ENCODE measurements around the gene GLT1D1. TPM values are rescaled to one million over a fixed set of nuclear protein-coding genes. Genes with fewer than 3 reads are reported as not detected.

The GLT1D1 gene
- total RNA-seq, 1 donor from 2014 or later: 9.5 TPM

DNA sequence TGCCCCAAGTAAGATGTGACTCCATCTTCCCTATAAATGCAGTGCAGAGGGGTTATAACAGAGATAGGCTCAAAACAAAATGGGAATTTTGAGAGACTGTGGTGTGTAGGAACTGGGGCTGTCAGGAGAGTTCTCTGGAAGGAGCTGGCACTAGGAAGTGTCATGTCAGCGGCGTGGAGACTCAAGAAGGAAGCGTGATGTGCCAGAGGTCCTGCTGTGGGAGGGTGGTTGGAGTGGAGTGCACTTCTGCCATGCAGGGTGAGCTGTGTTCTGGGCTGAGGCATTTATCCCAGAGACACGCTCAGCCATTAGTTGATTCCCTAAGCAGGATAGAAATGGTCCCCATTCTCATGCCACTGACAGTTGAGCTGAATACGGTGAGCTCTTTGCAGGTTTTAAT is 19.0 kb downstream of the GLT1D1 start:
- Histone ChIP-seq H3K27ac (no peak overlapping the region), H3K4me1 (no peaks in the 10 kb centered on the region), H3K36me3 (no peaks in the 10 kb centered on the region), H3K9me3 (peaks cover 6 to 15% of the 10 kb centered on the region in 2 donors), H3K4me3 (no peak overlapping the region), H3K27me3 (no peaks in the 10 kb centered on the region)
- no peak for DNase-seq (ENCODE audit: low spot score in 2 of 2)
- TF ChIP-seq, protein P1, sequence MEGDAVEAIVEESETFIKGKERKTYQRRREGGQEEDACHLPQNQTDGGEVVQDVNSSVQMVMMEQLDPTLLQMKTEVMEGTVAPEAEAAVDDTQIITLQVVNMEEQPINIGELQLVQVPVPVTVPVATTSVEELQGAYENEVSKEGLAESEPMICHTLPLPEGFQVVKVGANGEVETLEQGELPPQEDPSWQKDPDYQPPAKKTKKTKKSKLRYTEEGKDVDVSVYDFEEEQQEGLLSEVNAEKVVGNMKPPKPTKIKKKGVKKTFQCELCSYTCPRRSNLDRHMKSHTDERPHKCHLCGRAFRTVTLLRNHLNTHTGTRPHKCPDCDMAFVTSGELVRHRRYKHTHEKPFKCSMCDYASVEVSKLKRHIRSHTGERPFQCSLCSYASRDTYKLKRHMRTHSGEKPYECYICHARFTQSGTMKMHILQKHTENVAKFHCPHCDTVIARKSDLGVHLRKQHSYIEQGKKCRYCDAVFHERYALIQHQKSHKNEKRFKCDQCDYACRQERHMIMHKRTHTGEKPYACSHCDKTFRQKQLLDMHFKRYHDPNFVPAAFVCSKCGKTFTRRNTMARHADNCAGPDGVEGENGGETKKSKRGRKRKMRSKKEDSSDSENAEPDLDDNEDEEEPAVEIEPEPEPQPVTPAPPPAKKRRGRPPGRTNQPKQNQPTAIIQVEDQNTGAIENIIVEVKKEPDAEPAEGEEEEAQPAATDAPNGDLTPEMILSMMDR (IDR thresholded peaks at IDR 0.05): no peak
- intact Hi-C loops (cut with DNase I): no loop called here

DNA sequence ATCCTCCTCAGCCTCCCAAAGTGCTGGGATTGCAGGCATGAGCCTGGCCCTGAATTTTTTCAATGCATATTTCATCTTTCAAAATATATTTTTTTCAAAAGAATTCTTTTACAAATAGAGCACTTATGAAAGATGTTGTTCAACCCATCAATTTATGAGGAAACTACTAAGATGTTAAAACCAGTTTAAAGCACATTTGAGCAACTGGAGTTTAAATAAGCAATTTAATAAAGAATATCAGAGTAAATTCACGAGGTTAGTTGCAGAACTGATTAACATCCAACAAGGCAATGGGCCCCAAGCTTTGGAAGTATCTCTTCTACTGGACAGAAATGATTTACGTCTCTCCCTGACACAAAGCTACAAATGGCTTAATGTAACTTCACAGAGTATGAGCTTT is 23.3 kb downstream of the GLT1D1 start:
- TF ChIP-seq, protein P1 (IDR thresholded peaks at IDR 0.05): no peak
- intact Hi-C loops (cut with DNase I): no loop called here
- no peak overlapping the region for H3K4me3 ChIP-seq
- no peaks in the 10 kb centered on the region for H3K27me3 ChIP-seq
- no peaks in the 10 kb centered on the region for H3K4me1 ChIP-seq
- DNase-seq (ENCODE audit: low spot score in 2 of 2): no peak
- H3K36me3 ChIP-seq: no peaks in the 10 kb centered on the region
- peaks cover 6 to 23% of the 10 kb centered on the region in 2 donors for H3K9me3 ChIP-seq
- no peak overlapping the region for H3K27ac ChIP-seq

DNA sequence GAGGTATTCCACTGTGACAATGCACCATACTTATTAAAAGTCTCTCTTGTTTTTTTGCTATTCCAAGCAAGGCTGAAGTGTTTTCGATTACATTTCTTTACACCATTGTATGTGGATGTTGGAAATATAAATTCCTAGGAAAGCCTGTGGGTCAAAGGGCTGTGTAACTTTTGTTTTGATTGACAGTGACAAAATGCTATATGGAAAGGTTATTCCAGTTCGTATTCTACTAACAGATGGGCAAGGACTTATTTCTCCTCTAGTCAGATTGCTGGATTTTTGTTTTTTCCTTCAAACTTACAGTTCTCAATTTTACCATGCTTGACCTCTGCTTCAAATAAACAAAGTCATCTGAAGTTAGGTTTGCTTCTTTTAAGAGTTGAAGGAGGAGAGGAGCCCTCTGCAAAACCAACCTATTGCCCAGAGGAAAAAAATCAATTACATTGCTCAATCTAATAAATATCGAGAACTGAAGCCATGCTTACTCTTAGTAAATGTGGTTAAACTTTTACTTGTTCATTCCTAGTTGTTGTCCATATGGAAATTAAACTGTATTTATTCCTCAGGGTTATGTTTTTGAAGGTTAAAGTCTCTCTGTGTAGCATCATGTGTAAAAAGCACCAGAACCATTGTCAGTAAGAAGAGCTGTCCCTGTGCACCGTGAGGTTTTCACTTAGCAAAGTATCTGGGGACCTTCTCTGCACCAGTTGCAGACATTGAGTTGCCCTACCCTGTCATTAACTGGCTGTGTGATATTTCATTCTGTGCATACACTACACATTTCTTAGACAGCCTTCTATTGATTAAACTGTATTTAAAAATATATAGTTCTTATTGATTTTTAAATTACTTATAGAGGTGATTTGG is 26.9 kb downstream of the GLT1D1 start:
- no peaks in the 10 kb centered on the region for H3K27me3 ChIP-seq
- intact Hi-C loops (cut with DNase I): no loop called here
- no peaks in the 10 kb centered on the region for H3K36me3 ChIP-seq
- H3K9me3 ChIP-seq: peaks cover 6 to 23% of the 10 kb centered on the region in 2 donors
- no peak overlapping the region for H3K4me3 ChIP-seq
- no peak overlapping the region for H3K27ac ChIP-seq
- H3K4me1 ChIP-seq: no peaks in the 10 kb centered on the region
- TF ChIP-seq, protein P1 (IDR thresholded peaks at IDR 0.05): no peak
- DNase-seq (ENCODE audit: low spot score in 2 of 2): no peak

DNA sequence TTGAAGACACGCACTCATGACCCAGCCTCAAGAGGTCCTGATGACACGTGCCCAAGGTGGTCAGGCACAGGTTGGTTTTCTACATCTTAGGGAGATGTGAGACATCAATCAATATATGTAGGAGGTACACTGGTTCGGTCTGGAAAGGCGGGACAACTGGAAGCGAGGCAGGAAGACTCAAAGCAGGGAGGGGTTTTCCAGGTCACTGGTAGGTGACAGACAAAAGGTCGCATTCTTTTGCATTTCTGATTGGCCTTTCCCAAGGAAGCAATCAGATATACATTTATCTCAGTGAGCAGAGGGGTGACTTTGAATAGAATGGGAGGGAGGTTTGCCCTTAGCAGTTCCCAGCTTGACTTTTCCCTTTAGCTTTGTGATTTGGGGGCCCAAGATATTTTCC is 38.6 kb downstream of the GLT1D1 start:
- intact Hi-C loops (cut with DNase I): no loop called here
- H3K4me1 ChIP-seq: no peaks in the 10 kb centered on the region
- no peak overlapping the region for H3K27ac ChIP-seq
- no peaks in the 10 kb centered on the region for H3K36me3 ChIP-seq
- DNase-seq (ENCODE audit: low spot score in 2 of 2): no peak
- H3K9me3 ChIP-seq: no peaks in the 10 kb centered on the region
- H3K4me3 ChIP-seq: no peak overlapping the region
- H3K27me3 ChIP-seq: no peaks in the 10 kb centered on the region
- TF ChIP-seq, protein P1 (IDR thresholded peaks at IDR 0.05): no peak

DNA sequence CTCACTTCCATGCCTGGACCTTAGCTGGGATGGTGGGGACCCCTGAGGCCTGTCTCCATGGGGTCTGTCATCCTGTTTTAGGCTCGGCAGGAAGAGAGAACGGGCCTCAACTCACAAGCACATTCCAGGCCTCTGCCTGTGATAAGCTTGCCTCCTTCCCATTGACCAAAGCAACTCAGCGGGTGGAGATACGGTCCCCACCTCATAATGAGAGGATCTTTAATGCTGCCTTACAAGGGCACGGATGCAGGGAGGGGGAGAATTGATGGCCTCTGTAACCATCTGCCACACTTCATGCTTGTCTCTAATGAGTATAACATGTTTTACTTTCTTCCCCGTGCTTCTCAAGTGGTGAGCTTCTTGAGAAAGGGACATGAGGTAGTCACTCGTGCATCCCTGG is 50.0 kb downstream of the GLT1D1 start:
- TF ChIP-seq, protein P1 (IDR thresholded peaks at IDR 0.05): no peak
- Histone ChIP-seq H3K9me3 (no peaks in the 10 kb centered on the region), H3K27me3 (no peaks in the 10 kb centered on the region), H3K4me3 (no peak overlapping the region), H3K27ac (no peak overlapping the region), H3K36me3 (no peaks in the 10 kb centered on the region), H3K4me1 (no peaks in the 10 kb centered on the region)
- intact Hi-C loops (cut with DNase I): no loop called here
- DNase-seq (ENCODE audit: low spot score in 2 of 2): no peak
